Nephron (organoid): ENCODE data around the gene LCE3A.

Source experiments
- H3K27ac Mint-ChIP-seq, 3 experiments: 2 replicates each; pipeline ENCODE4 v1.8.0; 2020; ENCODE audit warnings: mixed read lengths in 3 of 3, mild to moderate bottlenecking in 2 of 3, moderate library complexity in 1 of 3
- H3K27me3 Mint-ChIP-seq: 2 replicates; pipeline ENCODE4 v1.8.0; 2021; ENCODE audit warnings: low read depth, mild to moderate bottlenecking, moderate library complexity, mixed read lengths
- H3K36me3 Mint-ChIP-seq: 2 replicates; pipeline ENCODE4 v1.8.0; 2020; ENCODE audit warnings: low read depth, mixed read lengths
- H3K4me1 Mint-ChIP-seq: 2 replicates; pipeline ENCODE4 v1.8.0; 2020; ENCODE audit warnings: mixed read lengths
- H3K4me3 Mint-ChIP-seq, 3 experiments: 2 replicates each; pipeline ENCODE4 v1.8.0; 2020; ENCODE audit warnings: mild to moderate bottlenecking in 3 of 3, mixed read lengths in 3 of 3, moderate library complexity in 2 of 3
- H3K9me3 Mint-ChIP-seq: 2 replicates; pipeline ENCODE4 v1.8.0; 2020; ENCODE audit warnings: mixed read lengths
- TF ChIP-seq, protein P1 (sequence below), 3 experiments: fragments of 200-600 bp; sonication (generic); IDR thresholded peaks; one replicate each; pipeline ENCODE4 v1.5.0; 2021; ENCODE audit warnings: antibody characterized with exemption in 3 of 3; ENCODE audit not compliant: unreplicated experiment in 3 of 3

Gene LCE3A

DNA sequence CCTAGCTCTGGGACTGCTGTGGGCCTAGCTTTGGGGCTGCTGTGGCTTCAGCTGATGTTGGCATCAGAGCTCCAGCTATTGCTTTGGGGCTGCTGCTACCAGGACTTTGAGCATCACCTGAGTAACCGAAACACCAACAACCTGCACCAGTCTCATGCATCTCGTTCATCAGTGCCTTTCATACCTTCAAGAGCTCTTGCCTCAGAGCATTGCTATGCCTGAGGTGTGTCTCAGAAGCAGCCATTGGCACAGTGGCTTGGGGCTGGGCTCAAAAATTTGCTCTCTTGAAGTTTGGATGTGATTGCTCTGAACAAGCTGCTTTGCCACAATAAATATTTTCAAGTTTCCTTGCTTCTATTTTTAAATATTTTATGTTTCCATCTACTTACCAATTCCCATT, 33.6 kb upstream of the LCE3A start:
- TF ChIP-seq, protein P1, sequence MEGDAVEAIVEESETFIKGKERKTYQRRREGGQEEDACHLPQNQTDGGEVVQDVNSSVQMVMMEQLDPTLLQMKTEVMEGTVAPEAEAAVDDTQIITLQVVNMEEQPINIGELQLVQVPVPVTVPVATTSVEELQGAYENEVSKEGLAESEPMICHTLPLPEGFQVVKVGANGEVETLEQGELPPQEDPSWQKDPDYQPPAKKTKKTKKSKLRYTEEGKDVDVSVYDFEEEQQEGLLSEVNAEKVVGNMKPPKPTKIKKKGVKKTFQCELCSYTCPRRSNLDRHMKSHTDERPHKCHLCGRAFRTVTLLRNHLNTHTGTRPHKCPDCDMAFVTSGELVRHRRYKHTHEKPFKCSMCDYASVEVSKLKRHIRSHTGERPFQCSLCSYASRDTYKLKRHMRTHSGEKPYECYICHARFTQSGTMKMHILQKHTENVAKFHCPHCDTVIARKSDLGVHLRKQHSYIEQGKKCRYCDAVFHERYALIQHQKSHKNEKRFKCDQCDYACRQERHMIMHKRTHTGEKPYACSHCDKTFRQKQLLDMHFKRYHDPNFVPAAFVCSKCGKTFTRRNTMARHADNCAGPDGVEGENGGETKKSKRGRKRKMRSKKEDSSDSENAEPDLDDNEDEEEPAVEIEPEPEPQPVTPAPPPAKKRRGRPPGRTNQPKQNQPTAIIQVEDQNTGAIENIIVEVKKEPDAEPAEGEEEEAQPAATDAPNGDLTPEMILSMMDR (IDR thresholded peaks at IDR 0.05; ENCODE audit: unreplicated experiment in 3 of 3), result no peak
- Mint-ChIP-seq H3K9me3 (peaks cover 24% of the 10 kb centered on the region), H3K27me3 (no peaks in the 10 kb centered on the region)

DNA sequence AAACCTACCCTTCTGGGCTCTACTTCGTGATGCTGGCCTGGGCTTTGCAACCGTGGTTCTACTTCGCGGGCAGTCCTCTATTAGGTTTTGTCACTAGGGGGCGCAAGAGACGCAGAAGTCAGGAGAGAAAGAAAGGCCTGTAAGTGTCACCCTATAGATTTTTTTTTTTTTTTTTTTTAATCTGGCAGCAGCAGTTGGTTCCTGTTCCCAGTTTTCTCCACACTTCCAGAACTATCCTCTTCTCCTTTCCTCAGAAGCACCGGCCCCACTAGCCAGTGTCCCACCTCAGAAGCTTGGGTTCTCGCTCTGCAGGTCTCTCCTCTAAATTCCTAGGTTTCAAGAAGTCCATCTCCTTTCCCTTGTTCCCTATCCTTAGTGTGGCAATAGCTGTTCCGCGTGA, 31.2 kb upstream of the LCE3A start:
- Mint-ChIP-seq H3K4me3 (no peak overlapping the region), H3K27me3 (no peaks in the 10 kb centered on the region), H3K9me3 (peaks cover 23% of the 10 kb centered on the region), H3K4me1 (no peaks in the 10 kb centered on the region), H3K27ac (no peak overlapping the region), H3K36me3 (no peaks in the 10 kb centered on the region)
- TF ChIP-seq, protein P1 (IDR thresholded peaks at IDR 0.05; ENCODE audit: unreplicated experiment in 3 of 3), result no peak

More for the DNA sequence above, 33.6 kb upstream of the LCE3A start:
- Mint-ChIP-seq H3K27ac (no peak overlapping the region), H3K4me1 (no peaks in the 10 kb centered on the region), H3K4me3 (no peak overlapping the region), H3K36me3 (no peaks in the 10 kb centered on the region)

DNA sequence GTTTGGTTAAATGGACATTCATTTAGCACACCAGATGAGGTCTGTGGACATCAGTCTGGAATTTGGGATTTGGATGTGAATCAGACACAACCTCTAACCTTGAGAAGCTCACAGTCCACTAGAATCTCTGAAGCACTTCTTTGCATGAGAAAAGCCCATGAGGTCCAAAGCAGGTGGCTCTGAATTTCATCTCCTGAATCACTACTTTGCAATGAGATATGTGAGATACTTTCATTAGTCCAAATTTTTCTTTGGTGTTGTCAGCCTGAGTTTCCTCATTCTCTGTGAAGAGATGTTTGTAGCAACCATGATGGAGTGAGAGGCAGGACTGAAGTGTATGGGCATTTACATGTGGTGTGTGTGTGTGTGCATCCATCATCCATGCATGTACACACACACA, 23.8 kb upstream of the LCE3A start:
- Mint-ChIP-seq H3K36me3 (no peaks in the 10 kb centered on the region), H3K27ac (no peak overlapping the region), H3K4me1 (no peaks in the 10 kb centered on the region), H3K27me3 (no peaks in the 10 kb centered on the region), H3K9me3 (peaks cover 34% of the 10 kb centered on the region), H3K4me3 (no peak overlapping the region)
- TF ChIP-seq, protein P1 (IDR thresholded peaks at IDR 0.05; ENCODE audit: unreplicated experiment in 3 of 3), result no peak

- Mint-ChIP-seq H3K27me3 (no peaks in the 10 kb centered on the region), H3K9me3 (peaks cover 37% of the 10 kb centered on the region), H3K4me1 (no peaks in the 10 kb centered on the region), H3K27ac (no peak overlapping the region), H3K36me3 (no peaks in the 10 kb centered on the region), H3K4me3 (no peak overlapping the region)
- TF ChIP-seq, protein P1 (IDR thresholded peaks at IDR 0.05; ENCODE audit: unreplicated experiment in 3 of 3), result no peak
Observed at GRCh38 chr1:152645146-152645545, 22.2 kb upstream of the LCE3A start.

- no peak overlapping the region for H3K27ac Mint-ChIP-seq
- TF ChIP-seq, protein P1 (IDR thresholded peaks at IDR 0.05; ENCODE audit: unreplicated experiment in 3 of 3), result no peak
- H3K9me3 Mint-ChIP-seq, result peaks cover 45% of the 10 kb centered on the region
- no peak overlapping the region for H3K4me3 Mint-ChIP-seq
- no peaks in the 10 kb centered on the region for H3K4me1 Mint-ChIP-seq
- H3K27me3 Mint-ChIP-seq, result no peaks in the 10 kb centered on the region
- H3K36me3 Mint-ChIP-seq, result no peaks in the 10 kb centered on the region
Observed at GRCh38 chr1:152643945-152644344, 21.0 kb upstream of the LCE3A start.

GRCh38 chr1:152640351-152640750, 17.4 kb upstream of the LCE3A start:
- TF ChIP-seq, protein P1 (IDR thresholded peaks at IDR 0.05; ENCODE audit: unreplicated experiment in 3 of 3), result no peak
- peaks cover 37% of the 10 kb centered on the region for H3K9me3 Mint-ChIP-seq
- H3K27ac Mint-ChIP-seq, result no peak overlapping the region
- no peaks in the 10 kb centered on the region for H3K4me1 Mint-ChIP-seq
- no peaks in the 10 kb centered on the region for H3K36me3 Mint-ChIP-seq
- H3K27me3 Mint-ChIP-seq, result no peaks in the 10 kb centered on the region
- H3K4me3 Mint-ChIP-seq, result no peak overlapping the region
